ENCODE measurements around the gene NEK5.

- TF ChIP-seq CTCF (tag by site-specific recombination; IDR thresholded peaks at IDR 0.05) = no peak
- no peak for TF ChIP-seq ZNF488 (tag by site-specific recombination; IDR thresholded peaks at IDR 0.05)
- no peak for TF ChIP-seq HIC1 (tag by site-specific recombination; IDR thresholded peaks at IDR 0.05)
- TF ChIP-seq ZBTB17 (tag by site-specific recombination; IDR thresholded peaks at IDR 0.05) = no peak
- TF ChIP-seq, protein P1, sequence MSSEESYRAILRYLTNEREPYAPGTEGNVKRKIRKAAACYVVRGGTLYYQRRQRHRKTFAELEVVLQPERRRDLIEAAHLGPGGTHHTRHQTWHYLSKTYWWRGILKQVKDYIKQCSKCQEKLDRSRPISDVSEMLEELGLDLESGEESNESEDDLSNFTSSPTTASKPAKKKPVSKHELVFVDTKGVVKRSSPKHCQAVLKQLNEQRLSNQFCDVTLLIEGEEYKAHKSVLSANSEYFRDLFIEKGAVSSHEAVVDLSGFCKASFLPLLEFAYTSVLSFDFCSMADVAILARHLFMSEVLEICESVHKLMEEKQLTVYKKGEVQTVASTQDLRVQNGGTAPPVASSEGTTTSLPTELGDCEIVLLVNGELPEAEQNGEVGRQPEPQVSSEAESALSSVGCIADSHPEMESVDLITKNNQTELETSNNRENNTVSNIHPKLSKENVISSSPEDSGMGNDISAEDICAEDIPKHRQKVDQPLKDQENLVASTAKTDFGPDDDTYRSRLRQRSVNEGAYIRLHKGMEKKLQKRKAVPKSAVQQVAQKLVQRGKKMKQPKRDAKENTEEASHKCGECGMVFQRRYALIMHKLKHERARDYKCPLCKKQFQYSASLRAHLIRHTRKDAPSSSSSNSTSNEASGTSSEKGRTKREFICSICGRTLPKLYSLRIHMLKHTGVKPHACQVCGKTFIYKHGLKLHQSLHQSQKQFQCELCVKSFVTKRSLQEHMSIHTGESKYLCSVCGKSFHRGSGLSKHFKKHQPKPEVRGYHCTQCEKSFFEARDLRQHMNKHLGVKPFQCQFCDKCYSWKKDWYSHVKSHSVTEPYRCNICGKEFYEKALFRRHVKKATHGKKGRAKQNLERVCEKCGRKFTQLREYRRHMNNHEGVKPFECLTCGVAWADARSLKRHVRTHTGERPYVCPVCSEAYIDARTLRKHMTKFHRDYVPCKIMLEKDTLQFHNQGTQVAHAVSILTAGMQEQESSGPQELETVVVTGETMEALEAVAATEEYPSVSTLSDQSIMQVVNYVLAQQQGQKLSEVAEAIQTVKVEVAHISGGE (tag by site-specific recombination; conservative IDR thresholded peaks at IDR 0.05; ENCODE audit: low read depth) = no peak
- no peak for TF ChIP-seq ZNF341 (tag by site-specific recombination; IDR thresholded peaks at IDR 0.05; ENCODE audit: low read depth)
- no peak for TF ChIP-seq HOXD13 (CRISPR knock-in tag; IDR thresholded peaks at IDR 0.05; ENCODE audit: borderline replicate concordance)
Observed at GRCh38 chr13:51993713-51994112, 135.2 kb downstream of the NEK5 start.
